HUES6 (cell line): ENCODE data around the gene SGSM1.

ENCODE experiments used
- H3K27ac ChIP-seq: 2 replicates; pipeline ENCODE4 v1.7.0; 2013; ENCODE audit warnings: low read depth, mild to moderate bottlenecking, low read length, inconsistent platforms
- H3K27me3 ChIP-seq: 2 replicates; pipeline ENCODE4 v1.6.1; 2013; ENCODE audit warnings: low read length; ENCODE audit not compliant: control insufficient read depth, insufficient read depth
- H3K36me3 ChIP-seq: 2 replicates; pipeline ENCODE4 v1.6.1; 2013; ENCODE audit warnings: low read length; ENCODE audit not compliant: control insufficient read depth, insufficient read depth
- H3K4me1 ChIP-seq: 2 replicates; pipeline ENCODE4 v1.6.1; 2013; ENCODE audit warnings: low read length; ENCODE audit not compliant: control insufficient read depth, insufficient read depth
- H3K4me3 ChIP-seq: 2 replicates; pipeline ENCODE4 v1.5.1; 2013; ENCODE audit warnings: low read depth, low read length
- H3K9ac ChIP-seq: one replicate; pipeline ENCODE4 v1.6.1; 2013; ENCODE audit warnings: mild to moderate bottlenecking, low read length
- H3K9me3 ChIP-seq: 2 replicates; pipeline ENCODE4 v1.6.1; 2013; ENCODE audit warnings: low read depth, low read length; ENCODE audit not compliant: control insufficient read depth, insufficient read depth

The SGSM1 gene

DNA sequence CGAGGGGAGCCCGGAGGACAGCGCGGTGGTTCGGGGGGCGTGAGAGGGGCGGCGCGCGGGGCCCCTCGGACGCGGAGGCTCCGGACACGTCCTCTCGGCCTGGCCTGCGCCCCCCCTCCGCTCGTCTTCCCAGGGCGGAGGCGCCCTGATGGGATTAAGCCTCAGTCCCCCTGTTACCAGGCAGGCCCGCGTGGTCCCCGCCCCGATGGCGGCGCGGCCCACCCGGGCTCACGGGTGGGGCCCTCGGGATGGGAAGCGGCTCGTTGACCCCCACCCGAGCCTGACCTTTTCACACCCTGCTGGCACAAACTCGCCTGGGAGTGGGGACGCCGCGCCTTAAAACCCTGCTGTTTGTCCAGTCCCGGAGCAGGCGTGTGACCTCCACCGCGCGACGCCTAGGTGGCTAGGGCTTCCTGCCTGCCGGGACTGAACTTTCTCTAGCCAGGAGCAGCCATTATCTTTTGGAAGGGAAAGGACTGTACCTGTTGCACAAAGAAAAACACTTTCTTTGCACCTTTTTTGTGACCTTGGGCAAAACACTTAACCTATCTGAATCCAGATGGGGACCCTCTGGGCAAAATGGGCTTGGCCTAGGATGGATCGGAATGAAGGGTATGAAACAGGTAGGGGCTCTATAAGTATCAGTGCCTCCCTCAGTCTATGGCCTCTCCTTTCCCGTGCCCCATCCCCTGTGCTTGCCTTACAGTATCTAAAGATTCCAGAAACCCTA is 147.5 kb downstream of the SGSM1 start:
- H3K4me3 ChIP-seq, result peak overlapping the region; percentile 66
- peak overlapping the region; percentile 45; the same call in 1 of the 2 replicates for H3K27ac ChIP-seq

GRCh38 chr22:24954114-24954463 is 148.1 kb downstream of the SGSM1 start:
- H3K27ac ChIP-seq, result no peak overlapping the region
- no peaks in the 10 kb centered on the region for H3K9me3 ChIP-seq
- peak overlapping the region; percentile 87 for H3K9ac ChIP-seq
- H3K4me3 ChIP-seq, result peak overlapping the region; percentile 66
- H3K27me3 ChIP-seq, result no peaks in the 10 kb centered on the region
- no peaks in the 10 kb centered on the region for H3K36me3 ChIP-seq
- peaks cover 23% of the 10 kb centered on the region for H3K4me1 ChIP-seq

More for the DNA sequence above, 147.5 kb downstream of the SGSM1 start:
- H3K27me3 ChIP-seq, result no peaks in the 10 kb centered on the region
- H3K9ac ChIP-seq, result peak overlapping the region; percentile 87
- no peaks in the 10 kb centered on the region for H3K36me3 ChIP-seq
- peaks cover 24% of the 10 kb centered on the region for H3K4me1 ChIP-seq
- no peaks in the 10 kb centered on the region for H3K9me3 ChIP-seq

- H3K9ac ChIP-seq, result no peak overlapping the region
- no peaks in the 10 kb centered on the region for H3K27me3 ChIP-seq
- no peak overlapping the region for H3K27ac ChIP-seq
- H3K4me3 ChIP-seq, result no peak overlapping the region
- H3K4me1 ChIP-seq, result peaks cover 19% of the 10 kb centered on the region
- H3K36me3 ChIP-seq, result no peaks in the 10 kb centered on the region
- no peaks in the 10 kb centered on the region for H3K9me3 ChIP-seq
Measured at GRCh38 chr22:24954856-24955255, 148.8 kb downstream of the SGSM1 start.

- no peaks in the 10 kb centered on the region for H3K9me3 ChIP-seq
- no peak overlapping the region for H3K9ac ChIP-seq
- H3K36me3 ChIP-seq, result no peaks in the 10 kb centered on the region
- H3K27ac ChIP-seq, result no peak overlapping the region
- H3K4me3 ChIP-seq, result no peak overlapping the region
- H3K4me1 ChIP-seq, result peaks cover 10% of the 10 kb centered on the region
- H3K27me3 ChIP-seq, result no peaks in the 10 kb centered on the region
Measured at GRCh38 chr22:24957043-24957442, 151.0 kb downstream of the SGSM1 start.

GRCh38 chr22:24961217-24961844 is 155.3 kb downstream of the SGSM1 start:
- no peaks in the 10 kb centered on the region for H3K27me3 ChIP-seq
- H3K9me3 ChIP-seq, result no peaks in the 10 kb centered on the region
- H3K36me3 ChIP-seq, result no peaks in the 10 kb centered on the region
- no peak overlapping the region for H3K9ac ChIP-seq
- H3K27ac ChIP-seq, result no peak overlapping the region
- H3K4me1 ChIP-seq, result peaks cover 5% of the 10 kb centered on the region
- H3K4me3 ChIP-seq, result no peak overlapping the region

- Histone ChIP-seq H3K27ac (no peak overlapping the region), H3K27me3 (no peaks in the 10 kb centered on the region), H3K9me3 (no peaks in the 10 kb centered on the region), H3K4me3 (no peak overlapping the region), H3K4me1 (peaks cover 5% of the 10 kb centered on the region), H3K9ac (no peak overlapping the region), H3K36me3 (no peaks in the 10 kb centered on the region)
Measured at GRCh38 chr22:24962094-24962493, 156.1 kb downstream of the SGSM1 start.

- no peaks in the 10 kb centered on the region for H3K9me3 ChIP-seq
- H3K27ac ChIP-seq, result no peak overlapping the region
- H3K4me1 ChIP-seq, result peaks cover 6% of the 10 kb centered on the region
Measured at GRCh38 chr22:24962835-24963234, 156.8 kb downstream of the SGSM1 start.

DNA sequence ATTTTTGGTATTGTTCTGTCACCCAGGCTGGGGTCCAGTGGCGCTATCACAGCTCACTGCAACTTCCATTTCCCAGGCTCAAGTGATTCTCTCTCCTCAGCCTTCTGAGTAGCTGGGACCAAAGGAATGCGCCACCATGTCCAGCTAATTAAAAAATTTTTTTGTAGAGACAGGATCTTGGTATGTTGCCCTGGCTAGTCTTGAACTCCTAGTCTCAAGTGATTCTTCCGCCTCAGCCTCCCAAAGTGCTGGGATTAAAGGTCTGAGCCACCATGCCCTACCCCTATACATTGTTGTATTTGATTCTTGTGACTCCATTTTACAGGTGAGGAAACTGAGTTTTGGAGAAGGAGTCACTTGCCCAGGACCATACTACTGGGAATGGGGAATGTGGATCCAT is 158.4 kb downstream of the SGSM1 start:
- Histone ChIP-seq H3K9me3 (no peaks in the 10 kb centered on the region), H3K4me1 (peaks cover 21% of the 10 kb centered on the region), H3K9ac (no peak overlapping the region), H3K4me3 (no peak overlapping the region), H3K27ac (no peak overlapping the region), H3K36me3 (no peaks in the 10 kb centered on the region), H3K27me3 (no peaks in the 10 kb centered on the region)

More at GRCh38 chr22:24962835-24963234, 156.8 kb downstream of the SGSM1 start:
- H3K9ac ChIP-seq, result no peak overlapping the region
- H3K36me3 ChIP-seq, result no peaks in the 10 kb centered on the region
- H3K27me3 ChIP-seq, result no peaks in the 10 kb centered on the region
- no peak overlapping the region for H3K4me3 ChIP-seq

DNA sequence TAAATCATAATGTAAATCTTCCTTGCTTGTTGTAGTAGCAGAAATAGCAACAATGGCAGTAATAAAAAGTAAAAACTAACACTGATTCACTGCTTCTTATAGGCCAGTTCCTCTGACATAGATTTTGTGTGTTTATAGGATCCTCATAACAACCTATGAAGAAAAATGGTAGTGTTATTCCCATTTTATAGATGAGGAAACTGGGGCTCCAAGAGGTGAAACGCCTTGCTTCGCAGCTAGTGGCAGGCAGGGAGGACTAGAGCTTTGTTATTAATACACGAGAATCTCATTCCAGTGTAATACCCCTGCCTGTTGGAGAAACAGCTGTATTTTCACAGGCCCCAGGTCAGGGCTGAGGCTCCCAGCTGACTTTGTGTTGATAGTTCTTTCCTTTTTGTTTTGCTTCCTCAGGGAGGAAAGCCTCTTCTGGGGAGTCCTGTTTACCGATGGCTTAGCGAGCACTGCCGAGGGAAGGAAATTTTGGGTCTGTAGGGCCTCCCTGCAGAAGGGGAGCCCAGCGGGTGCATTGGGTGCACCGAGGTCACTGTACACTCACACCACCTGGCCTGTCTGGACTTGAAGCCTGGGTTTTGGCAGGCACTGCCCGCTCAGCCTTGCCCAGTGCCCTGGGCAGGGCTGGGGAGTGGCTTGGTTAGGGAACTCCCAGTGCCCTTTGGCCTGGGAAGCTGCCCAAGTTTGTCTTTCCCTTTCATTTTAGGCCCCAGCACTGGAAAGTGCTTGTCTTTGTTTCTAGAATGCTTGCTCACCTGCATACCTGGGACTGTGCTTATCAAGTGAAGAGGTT is 160.0 kb downstream of the SGSM1 start:
- peaks cover 31% of the 10 kb centered on the region for H3K4me1 ChIP-seq
- no peaks in the 10 kb centered on the region for H3K36me3 ChIP-seq
- no peaks in the 10 kb centered on the region for H3K27me3 ChIP-seq
- no peaks in the 10 kb centered on the region for H3K9me3 ChIP-seq
- no peak overlapping the region for H3K9ac ChIP-seq
- no peak overlapping the region for H3K27ac ChIP-seq
- H3K4me3 ChIP-seq, result no peak overlapping the region

GRCh38 chr22:24968066-24968561 is 162.1 kb downstream of the SGSM1 start:
- H3K27ac ChIP-seq, result no peak overlapping the region; the same call in 1 of the 2 replicates
- no peak overlapping the region for H3K9ac ChIP-seq
- H3K4me3 ChIP-seq, result no peak overlapping the region
- H3K4me1 ChIP-seq, result peaks cover 31% of the 10 kb centered on the region
- no peaks in the 10 kb centered on the region for H3K27me3 ChIP-seq
- no peaks in the 10 kb centered on the region for H3K36me3 ChIP-seq
- H3K9me3 ChIP-seq, result no peaks in the 10 kb centered on the region
